A549 (cell line): ENCODE results near the gene FGD1. TPM values are rescaled to one million over a fixed set of nuclear protein-coding genes. Genes with fewer than 3 reads are reported as not detected.

Source experiments
- ATAC-seq, 2 experiments: fragments of 200-7000 bp in 1 of 2; fragments of >200 bp in 1 of 2; cut with Nextera tagmentation in 1 of 2; cut with Tn5 transposase in 1 of 2; 3 replicates each; pipeline versions ENCODE4 v1.8.0 to v1.9.1; 2018 to 2020; ENCODE audit warnings: mild to moderate bottlenecking in 1 of 2, moderate library complexity in 1 of 2
- CTCF ChIA-PET: fragments of 300-600 bp; sonication (Branson Sonifier 250); formaldehyde crosslinking; extraction: SDS; loops from one replicate; lab custom pipeline; 2021; ENCODE audit warnings: antibody characterized with exemption, inconsistent platforms; lab: Yijun Ruan, JAX
- POLR2A ChIA-PET: fragments of 350-600 bp; formaldehyde crosslinking; extraction: SDS; loops from one replicate; lab custom pipeline; 2021; ENCODE audit warnings: antibody characterized with exemption, inconsistent platforms; lab: Yijun Ruan, JAX
- DNase-seq, 2 experiments: peaks; one replicate each; pipeline versions ENCODE4 v3.0.0 to v3.0.0-alpha.2; 2011 to 2016; ENCODE audit warnings: low read depth in 1 of 2, low spot score in 1 of 2
- FAIRE-seq: peaks from 2 replicates; lab custom pipeline; 2011; peaks lifted over from hg19 to GRCh38; lab: Jason Lieb, UNC
- H3K27ac ChIP-seq, 2 experiments: fragments of >200 bp; sonication (Bioruptor Twin); formaldehyde crosslinking; 3 replicates each; pipeline ENCODE4 v1.5.1; 2016 to 2017
- H3K4me1 ChIP-seq: fragments of >200 bp; sonication (Bioruptor Twin); formaldehyde crosslinking; 3 replicates; pipeline ENCODE4 v1.6.1; 2016
- H3K4me2 ChIP-seq: fragments of >200 bp; sonication (Bioruptor Twin); formaldehyde crosslinking; 3 replicates; pipeline ENCODE4 v1.6.1; 2016
- H3K4me3 ChIP-seq: fragments of >200 bp; sonication (Bioruptor Twin); formaldehyde crosslinking; 3 replicates; pipeline ENCODE4 v1.5.1; 2016
- H3K9me3 ChIP-seq: fragments of >200 bp; sonication (Bioruptor Twin); formaldehyde crosslinking; 3 replicates; pipeline ENCODE4 v1.6.1; 2016
- CBX8 ChIP-seq: fragments of 200-600 bp; sonication (generic); IDR thresholded peaks from 2 replicates; pipeline ENCODE4 v1.6.1; 2016
- CEBPB ChIP-seq, 2 experiments: fragments of >200 bp in 1 of 2; sonication (Bioruptor Twin) in 1 of 2; formaldehyde crosslinking in 1 of 2; IDR thresholded peaks; 2 replicates each; pipeline ENCODE4 v1.6.1; 2012 to 2016
- EP300 ChIP-seq, 2 experiments: fragments of >200 bp; sonication (Bioruptor Twin); formaldehyde crosslinking; IDR thresholded peaks; 2 replicates in 1 of 2; 3 replicates in 1 of 2; pipeline ENCODE4 v1.6.1; 2016 to 2017
- FOSL2 ChIP-seq, 2 experiments: fragments of 450-650 bp in 1 of 2; fragments of >200 bp in 1 of 2; sonication (Bioruptor Twin) in 1 of 2; formaldehyde crosslinking; IDR thresholded peaks; 2 replicates each; pipeline versions ENCODE4 v1.5.0 to v1.6.1; 2016 to 2020; ENCODE audit warnings: mild to moderate bottlenecking in 1 of 2, moderate library complexity in 1 of 2
- FOXS1 ChIP-seq: fragments of 250-450 bp; sonication (Bioruptor Pico); IDR thresholded peaks from 2 replicates; pipeline ENCODE4 v1.5.0; 2020; ENCODE audit warnings: mild to moderate bottlenecking, moderate library complexity
- GATA3 ChIP-seq: IDR thresholded peaks from 2 replicates; pipeline ENCODE4 v1.6.1; 2012; ENCODE audit warnings: borderline replicate concordance
- HOXA7 ChIP-seq: fragments of 250-450 bp; sonication (Bioruptor Pico); IDR thresholded peaks from 2 replicates; pipeline ENCODE4 v1.5.0; 2020; ENCODE audit warnings: mild to moderate bottlenecking, moderate library complexity
- JUN ChIP-seq, 2 experiments: fragments of >200 bp; sonication (Bioruptor Twin); formaldehyde crosslinking; IDR thresholded peaks; 2 replicates in 1 of 2; 3 replicates in 1 of 2; pipeline ENCODE4 v1.6.1; 2016 to 2017
- MAFK ChIP-seq: fragments of 450-650 bp; IDR thresholded peaks from 2 replicates; pipeline ENCODE4 v1.6.1; 2014; ENCODE audit not compliant: partially characterized antibody
- MAZ ChIP-seq: fragments of 150-350 bp; IDR thresholded peaks from 2 replicates; pipeline ENCODE4 v1.6.1; 2014; ENCODE audit warnings: antibody characterized with exemption, low read depth, low read length, borderline replicate concordance
- MYC ChIP-seq: IDR thresholded peaks from 2 replicates; pipeline ENCODE4 v1.6.1; 2012; ENCODE audit warnings: mild to moderate bottlenecking, inconsistent platforms, low read length, improper control_type of control experiment, borderline replicate concordance
- NPAS2 ChIP-seq: fragments of 250-450 bp; sonication (Bioruptor Pico); IDR thresholded peaks from 2 replicates; pipeline ENCODE4 v1.8.0; 2022; ENCODE audit warnings: mild to moderate bottlenecking, moderate library complexity, borderline replicate concordance
- PHF8 ChIP-seq: fragments of 200-600 bp; sonication (generic); IDR thresholded peaks from 2 replicates; pipeline ENCODE4 v1.6.1; 2016; ENCODE audit warnings: low read depth, mild to moderate bottlenecking, antibody characterized with exemption, moderate library complexity, borderline replicate concordance
- POLR2AphosphoS2 ChIP-seq: conservative IDR thresholded peaks from 2 replicates; pipeline ENCODE4 v1.6.1; 2012; ENCODE audit warnings: low read length, improper control_type of control experiment, inconsistent platforms
- RCOR1 ChIP-seq: fragments of 150-350 bp; IDR thresholded peaks from 2 replicates; pipeline ENCODE4 v1.6.1; 2014; ENCODE audit warnings: antibody characterized with exemption, low read length, low read depth
- RNF2 ChIP-seq: fragments of 200-600 bp; sonication (generic); IDR thresholded peaks from 2 replicates; pipeline ENCODE4 v1.6.1; 2016; ENCODE audit warnings: low read depth, mild to moderate bottlenecking, antibody characterized with exemption, moderate library complexity, borderline replicate concordance
- SMC3 ChIP-seq: fragments of >200 bp; sonication (Bioruptor Twin); formaldehyde crosslinking; IDR thresholded peaks from 3 replicates; pipeline ENCODE4 v1.6.1; 2018; ENCODE audit warnings: inconsistent platforms
- TFCP2L1 ChIP-seq: fragments of 250-450 bp; sonication (Bioruptor Pico); IDR thresholded peaks from 2 replicates; pipeline ENCODE4 v1.5.0; 2021; ENCODE audit warnings: mild to moderate bottlenecking
- ZC3H11A ChIP-seq: fragments of 450-650 bp; IDR thresholded peaks from 2 replicates; pipeline ENCODE4 v1.6.1; 2014; ENCODE audit warnings: antibody characterized with exemption, mild to moderate bottlenecking
- ZNF302 ChIP-seq: fragments of 250-450 bp; sonication (Bioruptor Pico); IDR thresholded peaks from 2 replicates; pipeline ENCODE4 v1.9.0; 2021; ENCODE audit warnings: inconsistent platforms, mild to moderate bottlenecking, moderate library complexity
- WGBS: methylation state at CpG from one replicate; pipeline ENCODE4 v1.1.6; 2017; ENCODE audit errors: missing lambda C conversion rate; 5-methylcytosine and 5-hydroxymethylcytosine counted together
- polyA plus RNA-seq, 4 experiments: library from polyadenylated mRNA; depleted of rRNA in 3 of 4; stranded (reverse); fragments of >200 nt; fragmentation: RNase III in 1 of 4; extraction: RNeasy Plus Mini Kit Qiagen cat#74134 plus additional on column Dnase treatment in 1 of 4; gene quantifications; 2 replicates in 3 of 4; 3 replicates in 1 of 4; pipeline ENCODE4 v1.2.3, GENCODE V29; 2011 to 2017
- TF ChIP-seq, protein P1 (sequence below): IDR thresholded peaks from 2 replicates; pipeline ENCODE4 v1.6.1; 2012
- TF ChIP-seq, protein P2 (sequence below): fragments of 450-650 bp; IDR thresholded peaks from 2 replicates; pipeline ENCODE4 v1.6.1; 2014; ENCODE audit warnings: antibody characterized with exemption
- TF ChIP-seq, protein P3 (sequence below): fragments of 150-350 bp; IDR thresholded peaks from 2 replicates; pipeline ENCODE4 v1.6.1; 2014; ENCODE audit warnings: low read depth, mild to moderate bottlenecking, low read length
- TF ChIP-seq, protein P4 (sequence below): fragments of 250-450 bp; sonication (Bioruptor Pico); IDR thresholded peaks from 2 replicates; pipeline ENCODE4 v1.5.0; 2020; ENCODE audit warnings: low read depth, mild to moderate bottlenecking, moderate library complexity
- TF ChIP-seq, protein P5 (sequence below): fragments of >200 bp; sonication (Bioruptor Twin); formaldehyde crosslinking; IDR thresholded peaks from 2 replicates; pipeline ENCODE4 v1.6.1; 2016
- TF ChIP-seq, protein P6 (sequence below): fragments of 200-600 bp; sonication (generic); IDR thresholded peaks from 2 replicates; pipeline ENCODE4 v1.6.1; 2016; ENCODE audit warnings: antibody characterized with exemption, mild to moderate bottlenecking, moderate library complexity
- TF ChIP-seq, protein P7 (sequence below): fragments of 250-450 bp; sonication (Bioruptor Pico); IDR thresholded peaks from 2 replicates; pipeline ENCODE4 v1.5.0; 2021; ENCODE audit warnings: mild to moderate bottlenecking, moderate library complexity, borderline replicate concordance
- TF ChIP-seq, protein P8 (sequence below): IDR thresholded peaks from 2 replicates; pipeline ENCODE4 v1.6.1; 2012

FGD1 gene
- polyA plus RNA-seq, 2 of the 4 experiments (the other 2 are of a cell fraction), result 1.9 to 5.8 TPM

DNA sequence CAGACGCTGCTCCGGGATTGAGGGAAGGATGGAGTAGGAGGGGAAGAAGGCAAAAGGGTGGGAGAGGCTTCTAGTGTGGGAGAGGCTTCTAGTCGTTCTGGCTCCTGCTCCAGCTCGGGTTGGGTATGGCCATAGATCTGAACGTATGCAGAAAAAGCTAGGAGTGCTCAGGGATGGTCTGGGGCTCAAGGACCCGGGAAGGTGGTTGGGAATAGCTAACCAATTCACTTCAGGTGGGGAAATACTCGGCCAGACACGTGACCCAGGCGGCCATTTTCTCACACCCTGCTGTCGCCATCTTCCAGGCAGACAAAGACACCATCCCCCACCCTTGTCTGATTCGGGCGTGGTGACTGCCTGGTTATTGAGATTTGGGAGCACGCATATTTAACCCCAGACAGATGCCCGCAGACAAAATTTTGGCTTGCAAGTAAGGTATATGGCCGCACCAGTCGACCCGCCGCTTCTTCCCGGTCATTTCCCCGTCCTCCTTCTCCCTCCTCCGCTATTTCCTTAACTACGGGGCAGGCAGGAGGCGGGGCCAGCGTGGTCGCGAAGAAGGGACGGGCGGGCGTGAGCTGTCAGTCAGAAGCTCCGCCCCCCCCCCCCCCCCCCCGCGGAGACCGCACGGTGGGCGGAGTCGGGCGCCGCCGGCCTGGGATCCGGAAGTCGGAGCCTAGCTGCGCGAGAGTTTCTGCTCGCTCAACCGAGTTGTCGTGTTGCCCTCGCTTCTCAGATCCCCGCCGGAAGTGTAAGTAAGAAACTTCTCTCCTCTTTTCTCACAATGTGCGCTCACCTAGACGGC is 33.7 kb upstream of the FGD1 start, which contains the start of gene GNL3L:
GNL3L (plus strand) TSS at position 668 of the 805 bp plus-strand sequence. CDS start 2,348 bp downstream, outside the sequence.
- FAIRE-seq, result no peak
- ATAC-seq, result peak; percentile 95 to 96
- Histone ChIP-seq H3K9me3 (peaks cover 7% of the 10 kb centered on the region; the same call in 2 of the 3 replicates), H3K27ac (peak within 1 kb of the TSS; percentile 96 to 99), H3K4me3 (peak within 1 kb of the TSS; percentile 92), H3K4me1 (peaks cover 19% of the 10 kb centered on the region; the same call in 2 of the 3 replicates), H3K4me2 (peak within 1 kb of the TSS; percentile 92)
- peak; percentile 70 to 92 for DNase-seq
- POLR2A ChIA-PET, result interaction anchor here (0.6 to 1.9 kb wide), 11 partner anchors 14 to 1188 kb away, joined by 3 to 12 read pairs (median 4); partner anchors contain the start of genes FGD1, PHF8, RRAGB and TSR2
- CTCF ChIA-PET, result interaction anchor here (1.0 to 1.4 kb wide), 3 partner anchors 15 to 110 kb away, joined by 3 read pairs; no protein-coding TSS in a partner anchor
- WGBS, result 11% methylated on average over 12 of the region's 51 CpGs
- TF ChIP-seq MAFK, result no peak
- TF ChIP-seq MYC, result peak; percentile 59; the same call in 1 of the 2 replicates
- TF ChIP-seq CBX8, result no peak
- no peak for TF ChIP-seq RCOR1
- TF ChIP-seq FOSL2 (IDR thresholded peaks at IDR 0.05), result no peak
- no peak for TF ChIP-seq FOSL2 (CRISPR knock-in tag; IDR thresholded peaks at IDR 0.05)
- TF ChIP-seq, protein P1, sequence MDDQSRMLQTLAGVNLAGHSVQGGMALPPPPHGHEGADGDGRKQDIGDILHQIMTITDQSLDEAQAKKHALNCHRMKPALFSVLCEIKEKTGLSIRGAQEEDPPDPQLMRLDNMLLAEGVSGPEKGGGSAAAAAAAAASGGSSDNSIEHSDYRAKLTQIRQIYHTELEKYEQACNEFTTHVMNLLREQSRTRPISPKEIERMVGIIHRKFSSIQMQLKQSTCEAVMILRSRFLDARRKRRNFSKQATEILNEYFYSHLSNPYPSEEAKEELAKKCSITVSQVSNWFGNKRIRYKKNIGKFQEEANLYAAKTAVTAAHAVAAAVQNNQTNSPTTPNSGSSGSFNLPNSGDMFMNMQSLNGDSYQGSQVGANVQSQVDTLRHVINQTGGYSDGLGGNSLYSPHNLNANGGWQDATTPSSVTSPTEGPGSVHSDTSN, result peak; percentile 45; the same call in 1 of the 2 replicates
- TF ChIP-seq, protein P2, sequence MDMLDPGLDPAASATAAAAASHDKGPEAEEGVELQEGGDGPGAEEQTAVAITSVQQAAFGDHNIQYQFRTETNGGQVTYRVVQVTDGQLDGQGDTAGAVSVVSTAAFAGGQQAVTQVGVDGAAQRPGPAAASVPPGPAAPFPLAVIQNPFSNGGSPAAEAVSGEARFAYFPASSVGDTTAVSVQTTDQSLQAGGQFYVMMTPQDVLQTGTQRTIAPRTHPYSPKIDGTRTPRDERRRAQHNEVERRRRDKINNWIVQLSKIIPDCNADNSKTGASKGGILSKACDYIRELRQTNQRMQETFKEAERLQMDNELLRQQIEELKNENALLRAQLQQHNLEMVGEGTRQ, result peak; percentile 88
- TF ChIP-seq FOXS1 (CRISPR knock-in tag), result no peak
- peak; percentile 62 to 69; a peak in 4 of 5 replicates for TF ChIP-seq JUN (IDR thresholded peaks at IDR 0.05)
- TF ChIP-seq, protein P3, sequence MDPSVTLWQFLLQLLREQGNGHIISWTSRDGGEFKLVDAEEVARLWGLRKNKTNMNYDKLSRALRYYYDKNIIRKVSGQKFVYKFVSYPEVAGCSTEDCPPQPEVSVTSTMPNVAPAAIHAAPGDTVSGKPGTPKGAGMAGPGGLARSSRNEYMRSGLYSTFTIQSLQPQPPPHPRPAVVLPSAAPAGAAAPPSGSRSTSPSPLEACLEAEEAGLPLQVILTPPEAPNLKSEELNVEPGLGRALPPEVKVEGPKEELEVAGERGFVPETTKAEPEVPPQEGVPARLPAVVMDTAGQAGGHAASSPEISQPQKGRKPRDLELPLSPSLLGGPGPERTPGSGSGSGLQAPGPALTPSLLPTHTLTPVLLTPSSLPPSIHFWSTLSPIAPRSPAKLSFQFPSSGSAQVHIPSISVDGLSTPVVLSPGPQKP, result no peak
- TF ChIP-seq ZC3H11A, result no peak
- 0 out of 2 replicates have a peak, but pooled peaks have one; percentile 6 for TF ChIP-seq GATA3
- TF ChIP-seq, protein P4, sequence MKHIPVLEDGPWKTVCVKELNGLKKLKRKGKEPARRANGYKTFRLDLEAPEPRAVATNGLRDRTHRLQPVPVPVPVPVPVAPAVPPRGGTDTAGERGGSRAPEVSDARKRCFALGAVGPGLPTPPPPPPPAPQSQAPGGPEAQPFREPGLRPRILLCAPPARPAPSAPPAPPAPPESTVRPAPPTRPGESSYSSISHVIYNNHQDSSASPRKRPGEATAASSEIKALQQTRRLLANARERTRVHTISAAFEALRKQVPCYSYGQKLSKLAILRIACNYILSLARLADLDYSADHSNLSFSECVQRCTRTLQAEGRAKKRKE, result no peak
- TF ChIP-seq, protein P5, sequence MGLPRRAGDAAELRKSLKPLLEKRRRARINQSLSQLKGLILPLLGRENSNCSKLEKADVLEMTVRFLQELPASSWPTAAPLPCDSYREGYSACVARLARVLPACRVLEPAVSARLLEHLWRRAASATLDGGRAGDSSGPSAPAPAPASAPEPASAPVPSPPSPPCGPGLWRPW, result no peak
- no peak for TF ChIP-seq CEBPB (IDR thresholded peaks at IDR 0.05)
- TF ChIP-seq EP300 (IDR thresholded peaks at IDR 0.05), result no peak
- no peak; the same call in 1 of the 2 replicates for TF ChIP-seq NPAS2 (CRISPR knock-in tag)
- no peak for TF ChIP-seq POLR2AphosphoS2
- TF ChIP-seq ZNF302 (CRISPR knock-in tag), result no peak
- TF ChIP-seq, protein P6, sequence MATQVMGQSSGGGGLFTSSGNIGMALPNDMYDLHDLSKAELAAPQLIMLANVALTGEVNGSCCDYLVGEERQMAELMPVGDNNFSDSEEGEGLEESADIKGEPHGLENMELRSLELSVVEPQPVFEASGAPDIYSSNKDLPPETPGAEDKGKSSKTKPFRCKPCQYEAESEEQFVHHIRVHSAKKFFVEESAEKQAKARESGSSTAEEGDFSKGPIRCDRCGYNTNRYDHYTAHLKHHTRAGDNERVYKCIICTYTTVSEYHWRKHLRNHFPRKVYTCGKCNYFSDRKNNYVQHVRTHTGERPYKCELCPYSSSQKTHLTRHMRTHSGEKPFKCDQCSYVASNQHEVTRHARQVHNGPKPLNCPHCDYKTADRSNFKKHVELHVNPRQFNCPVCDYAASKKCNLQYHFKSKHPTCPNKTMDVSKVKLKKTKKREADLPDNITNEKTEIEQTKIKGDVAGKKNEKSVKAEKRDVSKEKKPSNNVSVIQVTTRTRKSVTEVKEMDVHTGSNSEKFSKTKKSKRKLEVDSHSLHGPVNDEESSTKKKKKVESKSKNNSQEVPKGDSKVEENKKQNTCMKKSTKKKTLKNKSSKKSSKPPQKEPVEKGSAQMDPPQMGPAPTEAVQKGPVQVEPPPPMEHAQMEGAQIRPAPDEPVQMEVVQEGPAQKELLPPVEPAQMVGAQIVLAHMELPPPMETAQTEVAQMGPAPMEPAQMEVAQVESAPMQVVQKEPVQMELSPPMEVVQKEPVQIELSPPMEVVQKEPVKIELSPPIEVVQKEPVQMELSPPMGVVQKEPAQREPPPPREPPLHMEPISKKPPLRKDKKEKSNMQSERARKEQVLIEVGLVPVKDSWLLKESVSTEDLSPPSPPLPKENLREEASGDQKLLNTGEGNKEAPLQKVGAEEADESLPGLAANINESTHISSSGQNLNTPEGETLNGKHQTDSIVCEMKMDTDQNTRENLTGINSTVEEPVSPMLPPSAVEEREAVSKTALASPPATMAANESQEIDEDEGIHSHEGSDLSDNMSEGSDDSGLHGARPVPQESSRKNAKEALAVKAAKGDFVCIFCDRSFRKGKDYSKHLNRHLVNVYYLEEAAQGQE, result no peak
- TF ChIP-seq, protein P7, sequence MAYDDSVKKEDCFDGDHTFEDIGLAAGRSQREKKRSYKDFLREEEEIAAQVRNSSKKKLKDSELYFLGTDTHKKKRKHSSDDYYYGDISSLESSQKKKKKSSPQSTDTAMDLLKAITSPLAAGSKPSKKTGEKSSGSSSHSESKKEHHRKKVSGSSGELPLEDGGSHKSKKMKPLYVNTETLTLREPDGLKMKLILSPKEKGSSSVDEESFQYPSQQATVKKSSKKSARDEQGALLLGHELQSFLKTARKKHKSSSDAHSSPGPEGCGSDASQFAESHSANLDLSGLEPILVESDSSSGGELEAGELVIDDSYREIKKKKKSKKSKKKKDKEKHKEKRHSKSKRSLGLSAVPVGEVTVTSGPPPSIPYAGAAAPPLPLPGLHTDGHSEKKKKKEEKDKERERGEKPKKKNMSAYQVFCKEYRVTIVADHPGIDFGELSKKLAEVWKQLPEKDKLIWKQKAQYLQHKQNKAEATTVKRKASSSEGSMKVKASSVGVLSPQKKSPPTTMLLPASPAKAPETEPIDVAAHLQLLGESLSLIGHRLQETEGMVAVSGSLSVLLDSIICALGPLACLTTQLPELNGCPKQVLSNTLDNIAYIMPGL (CRISPR knock-in tag), result no peak
- no peak for TF ChIP-seq HOXA7 (CRISPR knock-in tag)
- no peak for TF ChIP-seq MAZ
- TF ChIP-seq TFCP2L1 (CRISPR knock-in tag), result peak; percentile 80; the same call in 1 of the 2 replicates
- TF ChIP-seq, protein P8, sequence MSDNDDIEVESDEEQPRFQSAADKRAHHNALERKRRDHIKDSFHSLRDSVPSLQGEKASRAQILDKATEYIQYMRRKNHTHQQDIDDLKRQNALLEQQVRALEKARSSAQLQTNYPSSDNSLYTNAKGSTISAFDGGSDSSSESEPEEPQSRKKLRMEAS, result peak; percentile 92
- no peak for TF ChIP-seq RNF2
- no peak for TF ChIP-seq PHF8
- TF ChIP-seq SMC3, result no peak
